HG02678 (cell line): ENCODE data around the gene L1TD1.
"Not testable (repeated sequence)": the region's sequence is repeated elsewhere in the genome, so short reads cannot be mapped to it uniquely, and the experiment has no call there.

Experiments
- ATAC-seq: cut with Tn5 transposase; IDR thresholded peaks from one replicate; pipeline ENCODE4 v1.9.1; 2021; ENCODE audit warnings: mild to moderate bottlenecking, moderate library complexity; ENCODE audit not compliant: unreplicated experiment

Gene L1TD1

DNA sequence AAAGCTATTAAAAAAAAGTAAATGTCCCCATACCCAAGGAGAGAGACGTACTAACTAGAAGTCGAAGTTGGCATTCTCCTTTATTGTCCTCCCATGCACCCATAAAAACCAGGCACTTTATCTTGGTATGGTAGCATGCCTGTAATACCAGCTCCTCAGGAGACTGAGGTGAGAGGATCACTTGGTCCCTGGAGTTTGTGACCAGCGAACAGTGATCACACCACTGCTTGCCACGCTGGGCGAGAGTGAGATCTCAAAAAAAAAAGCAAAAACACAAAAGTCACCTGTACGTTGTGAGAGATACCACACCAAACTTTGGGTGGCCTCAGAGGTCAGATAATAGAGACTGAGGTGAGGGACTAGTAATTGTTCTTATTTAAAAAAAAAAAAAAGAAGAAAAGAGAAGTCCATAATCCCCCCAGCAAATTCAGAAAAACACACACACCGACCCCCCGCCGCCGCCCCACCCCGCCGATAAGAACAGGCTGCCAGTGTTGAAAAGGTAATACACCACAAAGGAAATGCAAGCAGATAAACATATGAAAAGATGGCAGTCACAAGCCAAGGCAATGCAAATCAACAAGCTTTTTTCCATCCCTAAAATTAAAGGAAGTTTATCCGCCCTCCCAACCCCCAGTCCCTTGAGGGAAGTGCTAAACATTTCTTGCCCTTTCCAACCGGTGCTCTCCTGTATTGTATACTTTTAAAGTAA, 3.6 kb downstream of the L1TD1 start:
- no peak for ATAC-seq

DNA sequence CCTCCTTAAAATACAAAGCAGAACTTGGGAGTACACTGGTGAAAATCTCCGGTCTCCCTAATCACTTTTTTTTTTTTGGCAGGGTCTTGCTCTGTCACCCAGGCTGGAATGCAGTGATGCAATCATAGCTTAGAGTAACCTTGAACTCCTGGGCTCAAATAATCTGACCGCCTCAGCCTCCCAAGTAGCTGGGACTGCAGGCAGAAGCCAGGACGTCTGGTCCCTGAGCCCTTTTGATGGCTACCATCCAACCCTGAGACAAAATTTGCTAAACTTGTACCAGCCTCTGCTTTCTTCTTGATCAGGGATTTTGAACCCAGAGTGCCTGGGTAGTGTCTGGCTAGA, 4.1 kb downstream of the L1TD1 start:
- no peak for ATAC-seq

DNA sequence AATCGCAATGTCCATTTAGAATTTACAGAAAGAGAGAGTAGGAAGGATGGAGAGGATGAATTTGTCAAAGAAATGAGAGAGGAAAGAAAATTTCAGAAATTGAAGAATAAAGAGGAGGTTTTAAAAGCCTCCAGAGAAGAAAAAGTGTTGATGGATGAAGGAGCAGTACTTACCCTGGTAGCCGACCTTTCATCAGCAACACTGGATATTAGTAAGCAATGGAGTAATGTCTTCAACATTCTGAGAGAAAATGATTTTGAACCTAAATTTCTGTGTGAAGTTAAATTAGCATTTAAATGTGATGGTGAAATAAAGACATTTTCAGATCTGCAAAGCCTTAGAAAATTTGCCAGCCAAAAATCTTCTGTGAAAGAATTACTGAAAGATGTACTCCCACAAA, 12.5 kb downstream of the L1TD1 start:
- no peak for ATAC-seq

DNA sequence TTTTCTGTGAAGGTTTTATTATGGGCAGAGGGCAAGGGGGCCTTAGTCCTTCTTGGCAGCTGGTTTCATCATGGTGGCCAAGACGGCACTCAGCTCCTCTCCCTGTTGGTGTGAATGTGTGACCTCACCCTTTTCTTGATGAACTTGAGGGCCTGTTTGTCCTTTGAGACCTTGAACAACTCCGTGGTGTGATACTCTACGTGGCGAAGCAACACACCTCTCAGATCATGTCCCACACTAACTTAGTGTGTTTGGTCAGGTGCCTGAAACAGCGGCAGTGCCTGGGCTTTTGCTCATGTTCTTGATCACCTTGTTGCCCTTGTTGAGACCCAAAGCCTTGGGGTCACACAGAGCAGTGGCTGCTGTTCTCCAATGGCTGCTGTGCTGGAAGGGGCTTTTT, 13.4 kb downstream of the L1TD1 start:
- no peak for ATAC-seq

DNA sequence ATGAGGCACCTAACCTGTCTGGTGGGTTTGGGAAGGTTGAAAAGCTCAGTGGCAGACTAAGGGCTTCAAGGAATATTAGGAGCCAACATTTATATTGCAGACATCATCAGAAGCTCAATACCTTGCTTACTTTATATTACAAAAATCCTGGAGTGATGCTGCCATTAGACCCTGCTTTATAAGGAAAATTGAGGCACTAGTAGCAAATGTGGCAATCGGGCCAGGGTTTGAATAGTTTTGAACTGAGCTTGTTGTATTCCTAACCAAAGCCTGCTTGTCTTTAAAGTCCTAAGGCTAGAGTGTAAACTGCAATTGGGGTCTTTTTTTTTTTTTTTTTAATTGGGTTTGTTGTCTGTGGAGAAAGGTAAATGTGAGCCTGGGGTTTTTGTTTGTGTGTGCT, 14.3 kb downstream of the L1TD1 start:
- no peak for ATAC-seq

DNA sequence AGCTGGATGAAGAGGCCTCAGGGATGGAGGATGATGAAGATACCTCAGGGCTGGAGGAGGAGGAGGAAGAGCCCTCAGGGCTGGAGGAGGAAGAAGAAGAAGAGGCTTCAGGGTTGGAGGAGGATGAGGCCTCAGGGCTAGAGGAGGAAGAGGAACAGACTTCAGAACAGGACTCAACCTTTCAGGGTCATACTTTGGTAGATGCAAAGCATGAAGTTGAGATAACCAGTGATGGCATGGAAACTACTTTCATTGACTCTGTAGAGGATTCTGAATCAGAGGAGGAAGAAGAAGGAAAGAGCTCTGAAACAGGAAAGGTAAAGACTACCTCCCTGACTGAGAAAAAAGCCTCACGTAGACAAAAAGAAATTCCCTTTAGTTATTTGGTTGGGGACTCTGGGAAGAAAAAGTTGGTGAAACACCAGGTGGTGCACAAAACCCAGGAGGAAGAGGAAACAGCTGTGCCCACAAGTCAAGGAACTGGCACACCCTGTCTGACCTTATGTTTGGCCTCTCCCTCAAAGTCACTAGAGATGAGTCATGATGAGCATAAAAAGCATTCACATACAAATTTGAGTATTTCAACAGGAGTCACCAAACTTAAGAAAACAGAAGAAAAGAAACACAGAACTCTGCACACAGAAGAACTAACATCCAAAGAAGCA, 15.4 kb downstream of the L1TD1 start:
- ATAC-seq = no peak

DNA sequence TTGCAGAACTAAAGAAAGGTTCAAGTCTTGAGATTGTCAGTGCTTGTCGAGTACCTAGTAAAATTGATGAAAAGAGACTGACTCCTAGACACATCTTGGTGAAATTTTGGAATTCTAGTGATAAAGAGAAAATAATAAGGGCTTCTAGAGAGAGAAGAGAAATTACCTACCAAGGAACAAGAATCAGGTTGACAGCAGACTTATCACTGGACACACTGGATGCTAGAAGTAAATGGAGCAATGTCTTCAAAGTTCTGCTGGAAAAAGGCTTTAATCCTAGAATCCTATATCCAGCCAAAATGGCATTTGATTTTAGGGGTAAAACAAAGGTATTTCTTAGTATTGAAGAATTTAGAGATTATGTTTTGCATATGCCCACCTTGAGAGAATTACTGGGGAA, 16.3 kb downstream of the L1TD1 start:
- ATAC-seq = no peak

DNA sequence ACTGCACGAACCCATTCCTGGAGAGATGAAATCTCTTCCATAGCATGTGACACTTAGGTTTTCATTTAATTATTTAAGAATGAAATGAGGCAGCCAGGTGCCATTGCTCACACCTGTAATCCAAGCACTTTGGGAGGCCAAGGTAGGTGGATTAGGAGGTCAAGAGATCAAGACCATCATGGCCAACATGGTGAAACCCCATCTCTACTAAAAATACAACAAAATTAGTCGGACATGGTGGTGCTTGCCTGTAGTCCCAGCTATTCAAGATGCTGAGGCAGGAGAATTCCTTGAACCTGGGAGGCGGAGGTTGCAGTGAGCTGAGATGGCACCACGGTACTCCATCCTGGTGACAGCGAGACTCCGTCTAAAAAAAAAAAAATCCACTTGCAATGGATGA, 17.8 kb downstream of the L1TD1 start:
- ATAC-seq = no peak

DNA sequence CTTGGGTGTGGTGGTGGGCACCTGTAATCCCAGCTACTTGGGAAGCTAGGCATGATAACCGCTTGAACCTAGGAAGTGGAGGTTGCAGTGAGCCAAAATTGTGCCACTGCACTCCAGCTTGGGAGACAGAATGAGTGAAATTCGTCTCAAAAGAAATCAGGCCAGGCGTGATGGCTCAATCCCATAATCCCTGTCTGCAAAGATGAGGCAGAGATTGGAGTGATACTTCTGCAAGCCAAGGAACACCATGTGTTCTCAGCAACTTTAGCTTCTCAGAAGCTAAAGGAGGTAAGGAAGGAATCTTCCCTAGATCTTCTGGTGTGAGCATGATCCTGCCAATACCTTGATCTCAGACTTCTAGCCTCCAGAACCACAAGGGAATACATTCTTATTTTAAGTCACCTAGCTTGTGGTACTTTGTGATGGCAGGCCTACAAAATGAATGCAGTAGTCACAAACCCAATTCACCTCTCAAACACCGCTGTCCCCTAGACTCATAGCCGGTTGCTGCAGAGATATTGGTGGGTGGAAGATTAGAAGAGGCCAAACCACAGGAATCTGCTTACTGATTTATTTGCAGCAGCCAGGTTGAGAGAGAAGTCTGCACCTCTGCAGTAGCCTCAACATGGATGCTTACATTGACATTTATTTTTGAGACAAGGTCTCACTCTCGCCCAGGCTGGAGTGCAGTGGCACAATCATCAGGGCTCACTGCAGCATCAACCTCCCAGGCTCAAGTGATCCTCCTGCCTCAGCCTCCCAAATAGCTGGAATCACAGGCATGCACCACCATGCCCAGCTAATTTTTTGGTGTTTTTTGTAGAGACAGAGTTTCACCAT, 18.6 kb downstream of the L1TD1 start:
- no peak for ATAC-seq

DNA sequence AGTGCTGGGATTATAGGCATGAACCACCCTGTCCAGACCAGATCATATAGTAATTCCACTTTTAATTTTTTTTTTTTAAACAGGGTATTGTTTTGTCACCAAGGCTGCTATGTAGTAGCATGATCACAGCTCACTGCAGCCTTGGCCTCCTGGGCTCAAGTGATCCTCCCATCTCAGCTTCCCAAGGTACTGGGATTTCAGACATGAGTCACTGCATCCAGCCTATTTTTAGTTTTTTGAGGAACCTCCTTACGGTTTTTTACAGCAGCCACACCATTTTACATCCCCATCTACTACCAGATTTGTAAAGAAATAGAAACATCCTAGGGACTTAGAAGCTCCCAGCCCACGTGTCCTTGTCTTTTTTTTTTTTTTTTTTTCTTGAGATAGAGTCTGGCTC, 24.0 kb downstream of the L1TD1 start:
- no peak for ATAC-seq

DNA sequence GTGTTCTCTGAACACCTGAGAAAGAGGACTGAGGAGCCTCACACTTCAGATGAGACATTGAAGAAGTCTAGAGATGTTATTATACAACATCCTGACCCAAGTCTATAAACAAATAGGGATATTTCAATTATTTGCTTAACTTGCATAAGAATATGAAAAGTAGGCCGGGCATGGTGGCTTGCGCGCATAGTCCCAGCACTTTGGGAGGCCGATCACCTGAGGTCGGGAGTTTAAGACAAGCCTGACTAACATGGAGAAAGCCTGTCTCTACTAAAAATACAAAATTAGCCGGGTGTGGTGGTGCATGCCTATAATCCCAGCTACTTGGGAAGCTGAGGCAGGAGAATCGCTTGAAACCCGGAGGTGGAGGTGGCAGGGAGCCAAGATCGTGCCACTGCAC, 25.8 kb downstream of the L1TD1 start:
- not testable (repeated sequence) for ATAC-seq

DNA sequence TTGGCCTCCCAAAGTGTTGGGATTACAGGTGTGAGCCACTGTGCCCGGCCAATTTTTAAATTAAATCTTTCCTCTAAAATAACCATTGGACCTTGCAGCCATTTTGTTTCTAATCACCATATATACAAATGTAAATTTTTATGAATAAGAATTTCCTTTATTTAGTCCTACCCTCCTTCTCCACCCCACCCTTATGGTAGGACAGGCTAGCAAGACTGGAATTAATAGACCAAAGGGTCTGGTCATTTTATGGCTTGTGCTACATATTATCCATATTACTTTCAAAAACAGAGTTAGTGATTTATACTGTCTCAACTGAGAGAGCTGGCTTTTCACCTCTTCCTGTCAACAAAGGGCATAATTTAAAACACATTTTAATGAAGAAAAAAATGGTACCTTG, 26.5 kb downstream of the L1TD1 start:
- ATAC-seq = no peak

DNA sequence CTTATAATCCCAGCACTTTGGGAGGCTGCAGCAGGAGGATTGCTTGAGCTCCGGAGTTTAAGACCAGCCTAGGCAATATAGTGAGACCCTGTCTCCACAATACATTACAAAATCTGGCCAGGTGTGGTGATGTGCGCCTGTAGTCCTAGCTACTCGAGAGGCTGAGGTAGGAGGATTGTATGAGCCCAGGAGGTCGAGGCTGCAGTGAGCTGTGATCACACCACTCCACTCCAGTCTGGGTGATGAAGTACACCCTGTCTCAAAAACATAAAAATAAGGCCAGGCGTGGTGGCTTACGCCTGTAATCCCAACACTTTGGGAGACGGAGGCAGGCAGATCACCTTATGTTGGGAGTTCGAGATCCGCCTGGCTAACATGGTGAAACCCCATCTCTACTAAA, 27.7 kb downstream of the L1TD1 start:
- ATAC-seq = no peak

DNA sequence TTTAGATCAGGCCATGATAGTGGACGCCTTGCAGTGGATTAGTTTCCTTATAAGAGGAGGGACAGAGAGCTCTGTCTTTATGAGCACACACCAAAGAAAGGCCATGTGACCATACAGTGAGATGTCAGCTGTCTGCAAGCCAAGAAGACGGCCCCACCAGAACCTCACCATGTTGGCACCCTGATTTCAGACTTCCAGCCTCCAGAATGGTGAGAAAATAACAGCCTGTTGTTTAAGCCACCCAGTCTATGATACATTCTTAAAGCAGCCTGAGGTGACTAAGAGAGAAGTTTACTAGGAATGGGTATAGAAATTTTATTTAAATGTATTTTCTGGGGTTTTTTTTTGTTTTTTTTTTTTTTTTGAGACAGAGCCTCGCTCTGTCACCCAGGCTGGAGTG, 29.5 kb downstream of the L1TD1 start:
- no peak for ATAC-seq

DNA sequence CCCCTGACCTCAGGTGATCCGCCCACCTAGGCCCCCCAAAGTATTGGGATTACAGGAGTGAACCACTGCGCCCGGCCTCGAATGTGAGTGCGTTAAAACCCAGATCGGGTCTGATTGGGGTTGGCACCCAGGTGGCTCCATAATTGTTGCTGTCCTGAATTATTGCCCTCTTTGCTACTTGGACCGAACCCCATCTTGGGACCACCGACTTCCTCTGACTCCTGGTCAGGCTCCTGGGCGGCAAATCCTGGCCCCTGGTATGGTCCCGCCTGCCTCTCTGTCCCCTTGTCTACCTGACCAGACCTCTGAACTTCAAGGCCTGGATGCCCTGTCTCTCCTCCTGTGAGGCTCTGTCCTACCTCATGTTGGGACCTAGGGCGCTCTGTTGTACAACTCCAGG, 32.8 kb downstream of the L1TD1 start:
- no peak for ATAC-seq

DNA sequence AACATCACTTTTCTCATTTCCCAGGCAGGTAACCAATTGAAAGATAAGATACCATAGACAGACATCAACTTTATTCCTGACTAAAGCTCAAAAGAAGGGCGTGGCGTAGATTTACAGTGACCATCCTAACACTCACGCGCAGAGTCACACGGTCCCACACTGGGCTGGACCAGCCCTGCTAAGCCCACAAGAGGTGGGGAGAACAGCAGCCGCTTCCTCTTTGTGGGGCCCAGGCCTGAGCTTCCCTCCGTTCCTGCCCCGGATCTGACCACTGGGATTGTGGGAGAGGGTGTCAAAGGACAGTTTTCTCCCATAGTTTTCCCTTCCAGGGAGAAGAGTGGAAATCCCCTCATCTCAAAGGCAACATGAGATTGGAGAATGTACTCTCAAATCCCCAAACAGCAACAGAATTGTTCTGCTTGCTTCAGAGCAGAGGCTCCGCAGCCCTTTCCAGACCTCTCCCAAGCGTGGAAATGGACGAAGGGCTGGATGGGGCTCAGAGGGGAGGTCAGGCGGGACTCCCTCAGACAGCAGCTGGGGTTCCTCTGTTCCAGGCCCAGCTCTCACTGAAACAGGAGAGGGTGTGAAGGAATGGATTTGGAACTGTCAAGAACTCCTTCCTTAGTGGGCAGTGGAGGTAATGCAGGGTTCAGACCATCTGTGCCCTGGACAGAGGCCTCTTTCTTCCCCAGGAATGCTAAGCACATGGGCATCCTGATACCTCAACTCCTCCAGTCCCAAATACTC, 33.7 kb downstream of the L1TD1 start:
- no peak for ATAC-seq

DNA sequence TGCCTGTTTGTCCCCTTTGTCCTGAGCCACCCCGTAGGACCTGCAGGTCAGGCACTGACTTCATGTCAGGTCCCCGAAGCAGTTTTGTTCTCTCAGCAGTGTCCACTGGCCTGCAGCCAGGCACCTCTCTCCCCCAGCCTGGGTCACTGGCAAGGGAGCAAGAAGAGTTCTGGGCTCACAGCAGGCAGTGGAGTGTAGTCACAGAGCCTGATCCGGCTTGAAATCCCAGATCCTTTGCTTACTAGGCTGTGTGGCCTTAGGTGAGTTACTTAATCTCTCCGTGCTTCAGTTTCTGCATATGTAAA, 34.2 kb downstream of the L1TD1 start:
- no peak for ATAC-seq

DNA sequence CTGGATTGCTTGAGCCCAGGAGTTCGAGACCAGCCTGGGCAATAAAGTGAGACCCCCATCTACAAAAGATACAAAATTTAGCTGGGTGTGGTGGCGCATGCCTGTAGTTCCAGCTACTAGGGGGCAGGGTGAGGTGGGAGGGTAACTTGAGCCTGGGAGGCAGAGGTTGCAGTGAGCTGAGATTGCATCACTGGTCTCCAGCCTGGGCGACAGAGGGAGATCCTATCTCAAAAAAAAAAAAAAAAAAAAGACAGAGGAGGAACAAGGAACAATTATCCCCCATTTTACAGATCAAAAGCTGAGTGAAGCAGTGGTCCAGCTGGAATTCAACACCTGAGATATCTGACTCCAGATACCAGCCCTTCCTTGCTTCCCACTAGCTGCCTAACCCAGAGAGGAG, 34.8 kb downstream of the L1TD1 start:
- ATAC-seq = no peak

DNA sequence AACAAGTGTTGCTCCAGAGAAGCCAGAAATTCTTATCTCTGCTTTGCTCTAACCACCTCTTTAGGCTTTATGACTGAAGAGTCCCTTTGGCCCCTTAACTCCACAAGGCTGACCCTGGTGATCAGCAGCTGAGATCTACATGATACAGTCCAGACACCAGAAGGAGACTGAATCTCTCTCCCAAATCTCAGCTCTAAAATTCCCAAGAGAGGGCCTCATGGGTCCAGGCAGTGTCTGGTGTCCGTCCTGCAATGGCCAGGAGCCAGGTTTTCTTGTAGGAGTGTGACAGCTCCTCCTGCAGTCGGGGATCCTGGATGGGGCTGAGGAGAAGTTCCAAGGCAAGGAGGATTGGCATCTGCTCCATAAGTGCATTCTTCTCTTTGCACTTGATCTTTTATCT, 35.3 kb downstream of the L1TD1 start:
- ATAC-seq = no peak

DNA sequence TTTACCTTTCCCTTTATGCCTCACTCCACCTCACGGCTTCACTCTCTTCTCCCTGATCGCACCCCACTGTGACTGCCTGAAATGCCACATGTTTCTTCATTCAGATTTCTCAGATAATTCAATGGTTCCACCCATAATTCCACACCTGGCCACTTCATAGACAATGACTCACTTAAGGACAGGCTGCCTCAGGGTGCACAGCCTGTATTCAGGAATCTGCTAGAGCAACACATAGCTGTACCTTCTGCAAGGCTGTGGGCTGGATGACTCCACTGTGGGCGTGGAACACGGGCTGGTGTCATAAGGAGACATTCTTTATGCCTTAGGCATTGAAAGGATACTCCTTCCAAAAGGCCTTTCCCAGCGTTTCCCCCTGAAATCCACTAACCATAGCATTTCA, 36.1 kb downstream of the L1TD1 start:
- no peak for ATAC-seq

DNA sequence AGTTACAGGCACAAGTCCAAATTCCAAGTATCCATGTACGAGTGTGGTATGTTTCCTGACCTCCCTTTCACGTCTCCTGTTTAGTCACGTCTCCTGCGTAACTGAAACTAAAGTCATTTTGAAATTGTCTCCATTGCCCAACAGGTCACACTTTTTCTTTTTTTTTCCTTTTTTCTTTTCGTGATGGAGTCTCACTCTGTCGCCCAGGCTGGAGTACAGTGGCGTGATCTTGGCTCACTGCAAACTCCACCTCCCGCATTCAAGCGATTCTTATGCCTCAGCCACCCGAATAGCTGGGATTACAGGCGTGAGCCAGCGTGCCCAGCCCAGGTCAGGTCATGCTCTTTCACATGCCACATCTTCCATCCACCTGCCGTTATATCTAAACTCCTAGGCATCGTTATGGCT, 38.2 kb downstream of the L1TD1 start:
- no peak for ATAC-seq
